HG03280 (cell line): ENCODE measurements around the gene DENND1A.

Experiments
- ATAC-seq: cut with Tn5 transposase; IDR thresholded peaks from one replicate; pipeline ENCODE4 v1.9.1; 2021; ENCODE audit warnings: mild to moderate bottlenecking, moderate library complexity; ENCODE audit not compliant: unreplicated experiment

DENND1A gene

DNA sequence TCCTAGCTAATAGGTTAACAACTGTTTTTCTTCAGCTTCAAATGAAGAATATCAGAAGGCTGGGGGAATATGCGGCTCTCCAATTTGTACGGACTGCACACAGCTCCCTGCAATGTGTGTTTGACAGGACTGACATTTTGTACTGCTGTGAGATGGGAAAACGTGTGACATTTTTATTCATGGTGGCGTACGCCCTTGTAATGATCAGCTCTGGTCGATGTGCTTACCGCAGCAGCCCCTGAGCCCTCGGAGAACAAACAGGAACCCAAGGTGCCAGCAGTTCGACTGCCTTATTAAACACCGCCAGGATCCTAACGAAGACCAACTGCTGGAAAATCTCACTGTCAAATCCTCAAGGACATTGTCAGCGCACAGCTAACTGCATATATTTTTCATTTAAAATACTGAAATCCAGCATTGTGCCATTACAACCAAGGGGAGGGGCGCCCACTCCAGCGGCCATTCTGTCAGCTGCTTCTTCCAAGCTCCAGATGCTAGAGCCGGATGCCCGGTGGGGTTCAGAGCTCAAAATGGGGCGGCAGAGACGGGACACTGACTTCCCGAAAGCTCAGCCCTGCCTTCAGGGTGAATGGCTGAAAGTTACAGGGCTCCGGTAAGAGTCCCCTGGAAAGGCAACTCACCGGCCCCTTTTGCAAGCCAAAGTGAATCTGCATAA is 507.2 kb downstream of the DENND1A start:
- ATAC-seq = no peak

DNA sequence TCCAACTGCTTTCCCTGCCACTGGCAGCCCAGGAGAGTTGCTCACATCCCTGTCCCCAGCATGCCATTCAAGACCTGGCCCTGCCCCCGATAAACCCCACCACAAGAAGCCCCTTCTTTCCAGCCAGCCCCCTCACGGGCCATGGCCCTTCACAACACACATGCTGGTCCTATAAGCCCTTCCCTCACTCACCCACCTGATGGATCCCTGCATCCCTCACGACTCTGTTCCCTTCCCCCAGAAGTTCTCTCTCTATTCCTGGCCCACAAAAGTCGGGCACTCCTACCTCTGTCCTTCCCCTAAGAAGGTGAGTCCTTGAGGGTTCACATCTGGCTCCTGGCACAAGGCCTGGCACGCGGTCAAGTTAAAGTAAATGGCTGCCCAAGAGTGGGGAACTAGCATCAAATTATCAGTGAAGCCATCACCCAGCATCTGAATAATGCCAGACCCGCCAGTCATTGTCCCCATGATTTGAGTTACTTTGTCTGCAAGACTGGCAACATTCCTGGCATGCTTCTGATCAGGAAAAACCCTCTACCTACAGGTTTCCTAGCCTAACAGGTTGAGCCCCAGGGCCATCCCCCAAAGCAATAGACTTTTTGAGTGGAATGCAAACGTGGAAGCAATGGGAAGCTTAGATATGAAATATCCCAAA is 508.0 kb downstream of the DENND1A start:
- ATAC-seq = no peak

DNA sequence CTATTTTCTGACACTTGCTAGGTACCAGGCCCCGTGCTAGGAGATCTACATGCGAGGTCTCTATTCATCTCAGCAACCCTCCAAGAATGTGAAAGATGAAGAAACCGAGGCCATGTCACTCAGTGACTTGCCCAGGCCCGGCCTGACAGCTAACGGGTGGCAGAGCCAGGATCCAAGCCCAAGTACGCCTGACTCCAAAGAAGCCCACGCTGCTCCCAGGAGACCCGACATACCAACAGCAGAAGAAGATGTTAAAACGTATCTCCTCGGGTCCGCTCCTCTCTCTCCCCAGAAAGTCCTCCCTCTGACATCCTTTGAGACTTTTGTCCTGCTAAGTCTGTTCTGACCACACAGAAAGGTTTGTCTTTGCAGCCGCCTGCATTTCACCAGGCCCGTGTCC is 508.7 kb downstream of the DENND1A start:
- no peak for ATAC-seq

DNA sequence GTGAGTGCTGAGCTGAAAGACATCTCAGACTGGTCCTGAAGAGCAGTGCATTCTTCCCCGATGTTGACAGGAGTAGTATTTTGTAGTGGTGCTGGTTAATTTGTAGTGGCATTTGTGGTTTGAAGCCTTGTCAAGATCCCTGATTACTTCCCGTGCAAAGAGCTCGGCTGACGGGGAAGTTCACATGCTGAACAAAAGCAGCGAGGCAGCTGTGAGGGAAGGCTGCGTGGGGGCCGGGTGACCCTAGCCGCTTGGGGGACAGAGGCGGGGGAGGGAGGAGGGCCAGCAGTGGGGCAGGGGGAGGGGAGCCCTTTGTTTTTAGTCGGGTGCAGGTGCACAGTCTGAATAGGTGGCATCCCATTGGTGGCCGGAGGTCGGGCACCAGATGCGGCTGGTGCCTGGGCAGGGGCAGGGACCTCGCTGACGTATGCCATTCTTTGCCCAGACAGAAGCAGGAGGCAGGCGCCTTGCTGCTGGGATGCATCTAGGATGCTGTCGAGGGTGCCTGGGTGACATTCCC is 509.3 kb downstream of the DENND1A start:
- no peak for ATAC-seq

DNA sequence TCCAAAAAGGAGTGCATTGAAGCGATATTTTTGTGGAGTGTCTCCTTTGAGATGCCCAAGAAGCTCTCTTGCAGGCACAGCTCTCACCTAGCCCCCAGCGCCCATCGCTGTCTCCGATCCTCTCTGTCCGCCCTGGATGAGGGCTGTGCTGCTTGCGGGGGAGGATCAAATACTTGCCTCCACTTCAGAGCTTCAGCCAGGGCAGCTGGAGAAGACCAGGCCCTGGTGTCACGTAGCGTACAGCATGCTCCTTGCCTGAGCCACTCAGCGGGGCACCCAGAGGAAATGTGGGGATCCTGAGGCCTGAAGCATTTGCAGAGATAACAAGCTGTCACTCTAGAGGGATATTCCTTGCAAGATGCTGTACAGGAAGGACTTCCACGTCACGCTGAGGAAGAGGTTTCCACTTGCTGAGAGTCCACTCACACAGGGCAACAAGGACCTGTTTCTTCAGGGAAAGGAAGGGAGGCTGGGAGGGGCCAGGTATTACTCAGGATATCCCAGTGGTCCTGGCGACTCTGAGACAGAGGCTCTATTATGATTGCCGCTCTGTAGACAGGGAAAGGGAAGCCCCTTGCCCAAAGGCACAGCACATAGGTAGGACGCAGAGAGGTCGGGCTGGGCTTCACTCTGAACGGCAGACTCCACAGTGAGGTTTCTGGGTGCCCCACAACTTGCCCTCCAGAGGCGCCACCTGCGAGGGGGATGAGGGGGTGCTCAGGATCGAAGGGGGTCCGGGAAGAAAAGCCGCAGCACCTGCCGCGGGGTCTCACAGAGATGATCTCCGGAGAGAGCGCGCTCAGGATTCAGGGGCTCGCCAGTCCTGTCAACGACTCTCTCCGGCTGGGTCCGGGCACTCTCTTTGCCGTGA is 510.0 kb downstream of the DENND1A start:
- no peak for ATAC-seq

DNA sequence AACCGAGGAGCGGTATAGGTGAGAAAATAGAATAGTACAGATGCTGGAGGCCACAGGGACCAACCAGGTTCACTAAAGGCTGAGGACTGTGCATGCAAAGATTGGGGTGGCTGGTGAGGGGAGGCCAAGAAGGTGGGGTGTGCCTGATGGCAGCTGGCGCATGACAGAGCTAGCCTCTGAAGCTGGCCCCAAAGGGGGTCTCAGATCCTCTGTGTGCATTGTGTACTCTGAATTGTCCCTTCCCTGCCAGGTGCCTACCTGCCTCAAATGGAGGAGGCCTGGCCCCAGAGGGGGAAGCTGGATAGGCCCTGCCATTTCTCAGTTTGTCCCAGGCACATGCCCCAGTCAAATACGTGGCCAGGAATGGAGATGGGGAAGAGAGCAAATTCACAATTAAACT is 510.8 kb downstream of the DENND1A start:
- no peak for ATAC-seq

DNA sequence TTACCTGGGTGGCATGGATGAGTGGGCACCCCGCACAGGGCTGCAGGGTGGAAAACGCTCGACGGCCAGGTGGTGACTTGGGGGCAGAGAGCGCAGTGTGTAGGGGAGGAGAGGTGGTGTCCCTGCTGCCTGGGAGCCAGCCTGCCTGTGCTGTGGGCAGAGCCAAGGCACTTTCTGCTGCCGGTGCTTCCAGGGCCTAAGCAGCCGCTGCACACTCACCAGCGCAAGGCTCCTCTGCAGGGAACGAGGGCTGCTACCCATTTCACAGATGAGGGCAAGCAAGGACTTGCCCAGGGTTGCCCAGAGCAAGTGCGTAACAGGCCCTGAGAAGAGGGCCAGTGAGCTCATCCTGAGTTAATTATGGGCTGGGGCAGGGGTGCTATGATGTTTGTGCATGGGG is 511.4 kb downstream of the DENND1A start:
- ATAC-seq = no peak

DNA sequence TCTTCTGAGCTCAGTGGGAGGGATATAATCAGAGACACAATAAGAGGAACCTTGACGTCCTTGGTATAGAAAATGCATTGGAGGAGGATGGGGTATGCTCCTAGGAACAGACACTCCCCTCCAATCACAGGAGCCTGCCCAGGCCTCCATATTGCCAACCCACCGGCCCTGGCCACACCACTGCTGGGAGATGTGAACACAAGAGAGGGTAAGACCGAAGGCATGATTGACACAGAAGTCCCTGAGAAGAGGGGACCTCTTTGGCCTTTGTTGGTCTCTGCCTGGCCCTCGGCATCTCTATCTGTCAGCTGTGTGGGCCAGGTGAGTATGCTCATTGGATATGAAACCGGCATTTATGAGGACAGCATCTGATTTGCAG is 511.9 kb downstream of the DENND1A start:
- ATAC-seq = no peak

DNA sequence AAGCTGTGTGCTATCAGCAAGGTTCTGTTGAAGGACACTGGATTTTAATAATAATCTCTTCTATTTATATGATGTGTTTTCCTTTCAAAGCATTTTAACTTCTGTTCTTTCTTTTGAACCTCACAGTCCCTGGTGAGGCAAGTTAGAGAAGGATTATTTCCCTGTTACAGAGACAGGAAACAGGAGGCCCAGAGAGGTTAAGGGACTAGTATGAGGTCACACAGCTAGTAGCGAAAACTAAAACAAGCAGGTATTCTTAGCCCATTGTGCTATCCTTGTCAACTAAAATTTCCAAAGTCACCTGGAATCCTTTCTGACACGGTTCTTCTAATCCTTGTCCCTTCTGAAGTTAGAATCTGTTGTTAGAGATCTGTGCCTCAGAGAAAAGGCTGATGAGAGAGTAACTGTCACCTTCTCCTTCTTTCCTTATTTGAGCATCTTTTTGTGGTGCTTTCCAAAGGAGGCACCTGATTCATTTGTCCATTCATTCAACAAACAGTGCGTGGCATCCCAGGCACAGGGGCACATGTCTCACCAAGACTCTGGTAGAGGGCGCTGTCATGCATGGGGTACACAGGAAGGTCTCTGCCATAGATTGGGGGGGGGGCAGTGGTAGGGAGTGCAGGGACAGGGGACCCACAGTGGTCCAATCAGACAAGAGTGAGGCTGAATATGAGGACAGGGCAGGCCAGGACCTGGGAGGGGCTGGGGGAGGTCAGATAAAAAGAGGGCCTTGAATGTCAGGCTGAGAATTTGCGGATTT is 512.5 kb downstream of the DENND1A start:
- ATAC-seq = no peak

DNA sequence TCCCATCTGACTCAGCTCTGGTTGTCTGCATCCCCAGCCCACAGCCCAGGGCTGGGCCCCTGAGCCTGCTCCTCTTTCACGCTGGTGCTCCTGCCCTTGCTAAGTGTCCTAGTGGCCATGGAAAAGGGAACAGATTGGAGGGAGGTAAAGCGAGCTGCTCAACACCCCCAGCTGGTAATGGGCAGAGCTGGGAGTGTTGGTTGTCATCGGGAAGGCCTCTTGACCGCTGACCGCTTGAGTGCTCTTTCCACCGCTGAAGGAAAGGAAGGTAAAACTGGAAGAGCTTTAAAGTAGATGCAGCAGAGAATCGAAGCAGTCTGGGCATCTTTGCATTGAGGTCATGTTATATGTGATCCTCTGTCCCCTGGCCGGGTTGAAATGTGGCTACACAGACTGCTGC is 513.8 kb downstream of the DENND1A start:
- no peak for ATAC-seq

DNA sequence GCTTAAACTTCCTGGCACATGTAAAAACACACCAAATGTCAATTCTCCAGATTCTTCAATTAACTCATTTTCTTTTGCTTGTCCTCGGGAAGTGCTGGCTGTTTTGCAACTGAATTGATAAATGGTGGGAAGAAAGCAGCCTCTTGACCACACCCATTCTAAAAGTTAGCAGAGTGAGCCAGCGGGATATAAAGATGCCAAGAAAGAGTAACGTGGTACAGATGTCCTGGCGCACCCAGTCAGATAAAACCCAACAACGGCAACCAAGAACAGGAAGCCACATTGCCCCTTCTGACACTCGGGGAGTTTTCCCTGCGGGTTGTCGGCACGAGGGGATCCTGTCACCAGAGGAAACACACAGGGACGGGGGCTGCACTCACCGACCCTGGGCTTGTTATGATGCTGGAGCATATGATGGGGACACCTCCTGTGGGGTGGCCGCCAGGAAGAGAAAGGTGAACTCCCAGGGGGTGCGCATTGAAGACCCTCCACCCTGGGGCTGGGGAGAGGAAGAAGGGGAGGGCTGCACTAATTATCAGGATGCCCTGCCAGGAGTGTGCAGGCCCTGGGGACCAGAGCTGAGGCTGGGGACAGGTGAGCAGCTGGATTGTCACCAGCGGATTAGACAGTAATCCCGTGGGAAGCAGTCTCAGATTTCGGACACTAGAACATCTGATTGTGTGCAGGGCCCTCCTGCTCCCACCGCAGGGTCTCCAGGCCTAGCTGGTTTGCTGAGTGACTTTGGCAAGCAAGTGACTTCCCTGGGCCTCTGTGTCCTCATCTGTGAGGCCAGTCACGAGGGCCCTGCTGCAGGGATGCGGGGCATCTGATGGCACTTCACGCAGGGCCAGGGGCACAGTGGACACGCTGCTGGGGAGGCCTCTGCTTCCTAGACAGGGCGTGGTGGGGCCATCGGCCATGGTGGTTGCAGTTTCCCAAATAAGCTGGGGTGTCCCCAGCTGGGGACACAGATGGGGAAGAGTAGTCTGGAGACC is 514.7 kb downstream of the DENND1A start:
- ATAC-seq = no peak

DNA sequence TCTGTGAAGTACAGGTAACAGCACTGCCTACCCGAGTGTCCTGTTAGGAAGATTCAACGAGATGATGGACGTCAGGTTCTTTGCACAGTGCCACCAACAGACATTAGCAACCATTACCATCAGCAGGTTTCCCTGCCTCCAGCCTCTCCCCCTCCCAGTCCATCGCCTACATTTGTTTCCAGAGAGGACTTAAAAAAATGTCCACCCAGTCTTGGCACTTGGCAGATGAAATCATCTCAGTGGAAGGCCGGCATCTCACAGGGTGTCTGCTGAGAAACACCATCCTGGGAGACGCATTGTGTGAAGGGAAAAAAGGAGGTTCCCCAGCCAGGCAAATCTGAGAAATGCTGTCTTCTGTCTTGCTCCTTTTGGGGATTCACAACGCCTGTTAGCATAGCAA is 515.7 kb downstream of the DENND1A start:
- no peak for ATAC-seq

DNA sequence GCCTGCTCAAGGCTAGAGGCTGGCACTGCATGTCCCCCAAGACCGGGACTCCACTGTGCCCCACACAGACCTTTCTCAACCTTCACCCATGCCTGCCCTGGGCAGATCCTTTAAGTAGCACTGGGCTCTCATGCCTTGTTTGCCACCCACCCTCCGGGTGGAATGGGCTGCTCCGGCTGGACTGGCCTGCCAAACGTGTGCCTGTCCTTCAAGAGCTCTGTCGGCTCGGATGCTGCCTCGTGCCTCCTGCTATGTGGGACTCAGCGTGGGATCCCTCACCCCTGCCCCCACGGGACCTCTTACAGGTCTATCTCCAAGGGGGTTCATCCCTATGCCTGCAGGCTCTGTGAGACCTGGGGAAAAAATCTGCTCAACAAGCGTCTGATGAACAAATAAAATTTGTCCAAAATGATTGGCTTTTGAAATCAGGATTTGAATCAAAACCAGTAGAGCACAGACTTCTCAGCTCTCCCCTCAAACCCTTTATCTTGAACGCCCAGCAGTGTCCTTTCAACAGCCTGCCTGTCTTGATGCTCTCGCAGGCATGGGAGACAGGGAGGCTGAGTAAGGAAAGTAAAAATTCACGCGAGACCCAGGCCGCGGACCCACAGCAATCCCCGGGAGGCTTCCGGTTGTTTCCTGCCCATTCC is 517.6 kb downstream of the DENND1A start:
- ATAC-seq = no peak

DNA sequence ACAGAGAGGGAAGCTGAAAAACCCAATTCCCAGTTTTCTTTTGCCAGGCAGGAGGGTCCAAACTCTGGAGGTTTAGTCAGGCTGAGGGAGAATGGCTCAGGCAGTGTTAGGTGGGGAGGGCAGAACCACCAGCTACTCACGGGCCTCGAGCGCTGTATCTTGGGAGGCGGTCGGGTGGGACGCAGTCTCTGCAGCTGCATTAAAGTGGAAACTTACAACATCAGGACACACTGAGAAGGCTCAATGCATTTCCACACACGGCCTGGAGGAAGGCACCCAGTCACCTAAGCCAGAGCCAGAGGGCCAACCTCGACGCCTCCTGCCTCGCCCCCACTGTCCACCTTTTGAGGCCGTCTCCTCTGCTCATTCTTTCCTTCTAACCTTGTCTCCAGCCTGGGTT is 518.3 kb downstream of the DENND1A start:
- no peak for ATAC-seq

DNA sequence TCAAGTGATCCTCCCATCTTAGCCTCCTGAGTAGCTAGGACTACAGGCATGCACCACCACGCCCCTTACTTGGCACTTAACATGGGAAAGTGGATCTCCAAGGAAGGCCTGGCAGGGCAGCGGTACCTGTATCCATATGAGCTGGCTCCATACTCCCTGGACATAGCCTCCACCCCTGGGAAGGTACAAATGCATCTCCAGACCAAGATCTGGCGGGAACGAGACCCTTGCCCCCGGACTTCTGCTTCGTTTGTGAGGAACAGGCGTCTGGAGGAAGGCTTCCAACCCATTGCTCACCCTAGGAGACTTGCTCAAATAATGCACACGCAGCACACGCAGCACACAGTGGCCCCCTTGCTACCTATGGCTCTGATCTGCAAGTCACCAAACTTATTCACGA is 518.7 kb downstream of the DENND1A start:
- no peak for ATAC-seq

DNA sequence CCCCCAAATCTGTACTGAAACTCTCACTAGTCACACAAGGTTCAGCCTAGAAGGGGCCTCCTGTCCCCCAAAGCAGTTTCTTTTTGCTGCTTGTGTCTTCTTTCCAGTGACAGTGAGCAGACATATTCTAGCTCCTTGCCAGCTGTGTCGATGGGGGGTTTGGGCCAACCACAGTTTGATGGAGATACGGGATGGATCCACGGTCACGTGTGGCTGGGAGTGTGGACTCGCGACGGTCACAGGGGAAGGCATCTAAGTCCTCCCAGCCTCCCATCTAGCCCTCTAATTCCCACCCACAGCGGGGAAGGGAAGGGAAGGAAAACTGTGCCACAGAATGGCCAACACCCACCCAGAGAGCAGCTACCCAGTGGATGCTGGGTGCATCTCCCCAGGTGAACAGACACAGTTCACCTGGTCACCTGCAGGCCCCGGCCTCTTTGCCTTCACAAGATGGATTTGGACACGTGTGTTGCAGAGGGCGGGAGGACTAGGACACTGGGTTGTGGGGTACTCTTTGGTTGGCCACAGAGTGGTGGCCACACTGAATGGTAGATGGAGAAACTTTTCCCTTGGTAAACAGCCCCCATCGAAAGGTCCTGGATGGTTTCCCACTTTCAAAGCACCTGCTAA is 519.5 kb downstream of the DENND1A start:
- no peak for ATAC-seq

DNA sequence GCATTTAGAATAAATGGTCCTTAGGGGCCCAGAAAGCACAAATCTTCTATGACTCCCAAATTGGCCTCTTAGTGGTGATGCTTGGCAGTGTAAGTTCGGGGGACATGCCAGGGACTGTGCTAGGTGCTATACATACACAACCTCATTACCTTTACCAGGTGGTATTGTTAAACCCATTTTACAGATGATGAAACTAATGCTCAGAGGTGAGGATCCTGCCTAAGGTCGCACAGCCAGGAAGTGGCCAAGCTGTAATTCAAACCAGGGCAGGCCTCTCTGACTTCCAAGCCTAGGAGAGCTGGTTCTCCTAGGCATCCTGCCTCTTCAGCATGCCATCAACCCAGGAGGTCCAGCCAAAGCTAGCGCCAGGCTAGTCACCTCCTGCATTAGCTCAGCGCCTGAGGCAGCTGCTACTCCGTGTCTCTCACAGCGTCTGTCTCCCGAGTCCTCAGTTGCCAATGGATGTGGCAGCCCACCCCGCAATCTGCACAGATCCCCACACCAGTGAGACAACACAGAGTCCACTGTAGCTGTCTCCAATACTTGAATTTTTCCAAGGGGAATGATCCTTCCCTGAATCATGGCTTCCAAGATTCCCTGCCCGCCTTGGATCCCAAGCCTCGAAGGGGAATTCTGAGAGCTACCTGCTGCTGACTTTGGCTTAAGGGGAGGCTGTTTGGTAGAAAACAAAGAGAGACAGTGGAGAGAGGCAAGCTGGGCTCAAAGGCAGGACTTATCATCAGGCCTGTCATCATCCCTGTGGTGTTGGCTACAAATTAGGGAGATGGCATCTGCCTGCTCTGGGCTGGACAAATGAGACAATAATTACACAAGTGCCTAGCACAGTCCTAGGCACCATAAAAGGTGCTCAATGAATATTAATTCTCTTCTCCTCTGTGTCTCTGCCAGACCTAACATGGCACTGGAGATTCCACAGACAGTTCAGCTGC is 521.3 kb downstream of the DENND1A start:
- ATAC-seq = no peak
